ENCODE results near the gene PHTF1.

Gene PHTF1

GRCh38 chr1:113714606-113715269, 44.5 kb downstream of the PHTF1 start:
- no peak for FAIRE-seq

GRCh38 chr1:113701429-113701828, 57.9 kb downstream of the PHTF1 start:
- FAIRE-seq, result no peak

DNA sequence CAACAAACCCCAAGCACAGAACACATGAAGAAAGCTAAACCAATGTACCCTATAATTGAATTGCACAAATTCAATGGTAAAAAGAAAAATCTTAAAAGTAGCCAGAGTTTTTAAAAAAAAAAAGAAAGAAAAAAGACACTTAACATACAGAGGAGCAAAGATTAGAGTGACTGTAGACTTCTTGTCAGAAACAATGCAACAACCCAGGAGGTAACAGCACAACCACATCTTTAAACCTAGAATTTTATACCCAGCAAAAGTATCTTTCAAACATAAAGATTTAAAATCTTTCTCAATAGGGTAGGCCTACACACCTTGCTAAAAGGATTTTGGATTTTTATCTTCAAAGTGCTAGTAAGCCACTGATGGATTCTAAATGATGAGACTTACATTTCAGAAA, 64.4 kb downstream of the PHTF1 start:
- FAIRE-seq, result no peak

DNA sequence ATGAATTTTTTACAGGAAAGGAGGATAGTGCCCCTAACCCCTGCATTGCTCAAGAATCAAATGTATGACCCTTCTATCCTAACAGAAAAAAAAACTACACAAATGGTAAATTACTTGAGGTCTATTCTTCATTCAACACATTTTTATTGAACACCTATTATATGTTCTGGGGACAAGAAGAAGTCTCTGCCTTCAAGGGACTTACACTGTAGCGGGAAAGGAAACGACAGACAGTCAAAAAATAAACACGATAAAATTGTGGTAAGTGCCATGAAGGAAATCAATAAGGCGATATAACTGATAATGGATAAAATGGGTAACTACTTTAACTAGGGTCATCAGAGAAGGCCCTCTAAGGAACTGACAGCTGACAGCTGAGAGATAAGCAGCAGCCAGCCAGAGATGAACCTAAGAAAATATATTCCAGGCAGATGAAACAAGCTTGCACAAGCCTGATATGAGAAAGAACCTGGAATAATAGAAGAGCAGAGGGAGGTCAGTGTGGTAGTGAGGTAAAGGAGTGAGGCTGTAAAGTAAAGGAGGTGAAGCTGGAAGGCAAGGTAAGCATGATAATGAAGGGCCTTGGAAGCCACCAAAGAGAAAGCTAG, 66.4 kb downstream of the PHTF1 start:
- no peak for FAIRE-seq

- no peak for FAIRE-seq
Measured at GRCh38 chr1:113692342-113692741, 66.9 kb downstream of the PHTF1 start.

GRCh38 chr1:113691184-113691583, 68.1 kb downstream of the PHTF1 start:
- FAIRE-seq, result no peak

DNA sequence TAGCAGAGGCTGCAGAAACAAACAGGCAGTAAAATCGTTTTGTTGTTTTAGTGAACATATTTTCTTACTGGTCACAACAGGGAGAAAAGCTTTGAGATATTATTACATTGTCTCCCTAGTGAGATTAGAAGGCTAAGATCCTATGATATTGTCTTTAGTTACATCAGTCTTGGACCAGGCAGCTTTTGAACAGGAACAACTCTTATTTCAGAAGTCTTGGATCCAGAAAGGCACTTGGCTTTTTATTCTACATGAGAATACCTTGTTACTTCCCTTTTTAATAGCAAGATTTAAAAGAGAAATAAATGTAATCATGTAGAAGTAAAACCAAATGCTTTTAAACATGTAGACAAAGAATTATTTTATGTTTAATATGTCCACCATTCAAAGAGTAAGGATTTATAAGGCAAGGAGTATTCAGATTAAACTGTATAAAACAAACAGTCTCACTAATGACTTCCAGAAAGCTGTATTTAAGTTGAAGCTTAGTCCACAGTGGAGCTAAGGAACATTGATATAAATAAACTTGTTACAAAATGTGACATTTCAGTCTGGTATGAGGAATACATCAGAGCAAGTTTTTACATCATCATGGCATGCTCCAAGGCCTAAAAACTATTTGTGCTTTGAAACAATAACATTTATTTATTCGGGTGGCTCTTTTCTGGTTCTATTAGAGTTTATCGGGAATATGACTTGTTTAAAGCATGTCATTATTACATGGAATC, 72.2 kb downstream of the PHTF1 start:
- no peak for FAIRE-seq

GRCh38 chr1:113684153-113684541, 75.1 kb downstream of the PHTF1 start:
- FAIRE-seq, result no peak

DNA sequence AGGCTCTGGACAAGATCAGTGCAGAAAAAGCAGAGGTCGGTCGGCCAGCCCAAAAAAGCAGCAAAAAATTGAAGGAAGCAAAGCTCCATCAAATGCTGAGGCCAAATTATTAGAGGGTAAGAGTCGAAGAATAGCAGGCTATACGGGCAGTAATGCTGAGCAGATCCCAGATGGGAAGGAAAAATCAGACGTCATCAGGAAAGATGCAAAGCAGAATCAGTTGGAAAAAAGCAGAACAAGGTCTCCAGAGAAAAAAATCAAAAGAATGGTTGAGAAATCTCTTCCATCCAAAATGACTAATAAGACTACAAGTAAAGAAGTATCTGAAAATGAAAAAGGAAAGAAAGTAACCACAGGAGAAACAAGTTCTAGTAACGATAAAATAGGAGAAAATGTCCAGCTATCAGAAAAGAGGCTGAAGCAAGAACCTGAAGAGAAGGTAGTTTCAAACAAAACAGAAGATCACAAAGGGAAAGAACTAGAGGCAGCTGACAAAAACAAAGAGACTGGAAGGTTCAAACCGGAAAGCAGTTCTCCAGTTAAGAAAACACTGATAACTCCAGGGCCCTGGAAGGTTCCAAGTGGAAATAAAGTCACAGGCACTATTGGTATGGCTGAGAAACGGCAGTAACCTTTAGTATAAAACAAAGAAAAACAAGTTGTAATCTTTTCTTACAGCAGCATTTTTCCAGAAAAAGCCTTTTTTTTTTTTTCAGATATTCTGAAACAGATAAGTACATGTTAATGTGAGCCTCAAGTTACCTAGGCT, 75.7 kb downstream of the PHTF1 start:
- FAIRE-seq, result no peak

DNA sequence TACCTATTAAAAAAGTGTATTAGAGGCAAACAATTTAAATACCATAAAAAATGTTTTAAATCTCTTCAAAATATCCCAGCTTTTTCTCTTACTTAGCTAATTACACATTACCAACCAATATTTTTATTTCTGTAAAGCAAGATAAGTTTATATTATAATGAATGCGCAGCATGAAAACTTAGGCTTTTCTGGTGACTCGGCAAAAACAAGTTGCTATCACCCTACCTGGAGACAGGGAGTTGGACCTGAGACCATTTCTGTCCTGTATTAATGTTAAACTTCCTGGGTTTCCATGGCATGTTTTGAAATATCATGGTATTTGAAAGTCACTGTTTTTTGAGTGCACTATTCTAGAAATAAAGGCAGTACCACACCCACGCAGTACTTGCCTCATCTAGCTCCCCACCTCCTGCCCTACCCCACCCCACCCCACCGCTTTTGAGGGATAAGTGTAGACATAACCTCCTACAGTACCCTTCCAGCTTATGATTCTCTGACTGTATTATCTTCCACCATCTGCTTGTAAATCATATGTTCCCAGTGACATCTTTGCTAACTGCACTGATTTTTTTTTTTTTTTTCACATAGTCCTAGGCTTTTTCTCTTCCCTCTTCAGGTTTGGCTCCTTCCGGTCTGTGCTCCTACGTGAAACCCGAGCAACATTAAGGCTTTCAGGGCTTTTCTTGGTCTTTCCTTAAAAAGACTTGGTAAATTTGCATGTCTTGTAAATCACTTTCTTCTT, 77.5 kb downstream of the PHTF1 start:
- FAIRE-seq, result no peak

DNA sequence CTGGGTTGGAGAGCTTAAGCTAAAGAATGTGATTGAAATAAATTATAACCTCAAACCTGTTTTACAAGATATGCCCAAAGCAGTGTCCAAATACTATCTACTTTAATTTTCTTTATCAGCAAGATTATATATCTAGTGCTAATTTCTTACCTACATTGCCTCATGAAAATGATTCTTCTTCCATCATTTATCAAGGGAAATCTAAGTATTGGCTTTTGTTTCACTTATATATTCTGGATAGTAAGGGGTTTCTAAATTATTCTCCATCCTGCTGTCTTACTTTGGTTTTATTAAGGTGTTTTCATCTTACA, 81.2 kb downstream of the PHTF1 start:
- no peak for FAIRE-seq

DNA sequence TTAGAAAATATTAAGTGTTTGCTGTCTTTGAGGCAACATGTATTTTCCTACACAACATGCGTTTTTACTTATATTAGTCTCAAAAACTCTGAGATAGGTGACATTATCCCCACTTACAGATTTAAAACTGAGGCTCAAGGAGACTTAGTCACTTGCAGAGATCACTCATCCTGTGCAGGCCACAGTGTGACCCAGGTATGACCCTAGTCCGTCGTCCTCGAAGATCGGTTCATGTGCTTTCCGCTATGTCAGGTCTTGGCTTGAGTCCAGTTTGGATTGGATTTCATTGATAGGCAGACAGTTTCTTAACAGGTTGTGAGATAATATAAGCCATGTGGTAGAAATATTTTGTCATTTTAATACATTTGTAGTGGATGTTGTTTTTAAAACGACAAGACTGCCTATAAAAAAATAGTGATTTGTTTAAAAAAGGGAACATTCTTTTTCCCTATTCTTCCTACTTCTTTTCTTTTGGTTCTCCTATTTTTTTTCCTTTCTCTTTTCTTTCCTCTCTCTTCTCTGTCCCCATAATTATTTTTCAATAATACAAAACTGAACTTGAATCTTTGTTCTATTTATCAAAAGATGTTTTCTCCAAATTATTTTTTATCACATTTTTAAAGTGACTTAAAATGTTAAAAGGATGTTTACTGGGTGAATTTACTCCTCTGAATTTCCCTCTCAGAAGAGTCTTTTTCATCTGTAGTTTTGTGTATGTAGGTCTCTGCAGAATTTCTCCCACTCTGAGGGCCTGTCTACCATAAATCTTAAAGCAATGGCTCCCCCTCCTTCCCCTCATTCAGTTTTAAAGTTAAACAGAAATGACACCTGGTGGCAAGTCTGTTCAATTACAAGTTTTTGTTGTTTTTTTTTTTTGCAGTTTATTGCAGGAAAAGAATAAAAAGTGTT, 81.8 kb downstream of the PHTF1 start:
- peak; percentile 90 for FAIRE-seq

DNA sequence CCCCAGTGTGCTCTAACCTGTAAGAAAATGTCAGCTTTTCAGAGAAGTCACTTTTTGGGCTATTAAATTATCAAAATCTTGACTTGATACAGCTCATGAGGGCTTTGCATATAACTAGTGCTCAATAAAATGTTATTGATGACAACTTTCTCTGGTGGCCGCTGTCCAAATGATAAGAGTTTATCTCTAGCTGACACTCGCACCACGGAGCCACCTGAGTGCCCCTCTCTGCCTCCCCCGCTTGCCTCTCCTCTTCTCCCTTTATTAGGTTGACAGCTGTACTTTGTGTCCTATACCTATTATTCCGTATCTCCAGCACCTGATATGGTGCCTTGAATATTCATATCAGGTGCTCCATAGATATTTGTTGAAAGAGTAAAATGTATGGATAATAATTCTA, 82.8 kb downstream of the PHTF1 start:
- no peak for FAIRE-seq

DNA sequence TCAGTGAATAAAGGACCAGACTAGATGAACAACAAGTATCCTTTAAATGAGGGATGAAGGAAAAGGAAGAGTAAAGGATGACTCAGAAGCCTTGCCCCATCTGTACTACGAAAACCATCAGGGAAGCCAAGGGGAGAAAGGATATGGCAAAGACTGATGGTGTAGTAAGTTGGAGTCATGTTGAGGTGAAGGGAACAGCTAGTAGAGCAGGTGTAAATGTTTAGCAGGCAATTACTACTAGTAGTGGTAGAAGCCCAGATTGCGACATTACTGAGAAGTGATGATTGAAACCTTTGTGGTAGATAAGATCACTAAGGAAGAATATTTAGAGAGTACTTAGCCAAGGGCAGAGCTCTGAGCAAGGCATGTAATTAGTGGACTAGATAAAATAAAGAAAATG, 84.0 kb downstream of the PHTF1 start:
- no peak for FAIRE-seq

- no peak for FAIRE-seq
Measured at GRCh38 chr1:113674591-113674990, 84.7 kb downstream of the PHTF1 start.

GRCh38 chr1:113672491-113672890, 86.8 kb downstream of the PHTF1 start:
- FAIRE-seq, result no peak

DNA sequence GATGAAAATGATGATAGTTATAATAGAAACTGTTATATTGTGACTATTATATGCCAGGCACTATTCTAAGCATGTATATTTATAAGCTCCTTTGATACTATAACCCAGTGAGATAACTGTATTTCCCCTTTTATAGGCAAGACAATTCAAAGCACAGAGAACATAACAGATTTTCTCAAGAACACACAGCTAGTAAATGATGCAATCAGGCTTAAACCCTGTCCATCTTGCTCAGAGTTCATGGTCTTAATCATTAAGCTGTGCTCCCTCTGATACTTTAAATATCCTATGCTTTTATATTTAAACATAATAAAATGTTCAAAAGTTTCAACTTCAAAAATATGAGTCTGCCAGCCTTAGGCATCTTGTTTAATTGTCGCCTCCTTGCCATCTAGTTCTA, 88.6 kb downstream of the PHTF1 start:
- no peak for FAIRE-seq

- FAIRE-seq, result no peak
Measured at GRCh38 chr1:113669988-113670387, 89.3 kb downstream of the PHTF1 start.

DNA sequence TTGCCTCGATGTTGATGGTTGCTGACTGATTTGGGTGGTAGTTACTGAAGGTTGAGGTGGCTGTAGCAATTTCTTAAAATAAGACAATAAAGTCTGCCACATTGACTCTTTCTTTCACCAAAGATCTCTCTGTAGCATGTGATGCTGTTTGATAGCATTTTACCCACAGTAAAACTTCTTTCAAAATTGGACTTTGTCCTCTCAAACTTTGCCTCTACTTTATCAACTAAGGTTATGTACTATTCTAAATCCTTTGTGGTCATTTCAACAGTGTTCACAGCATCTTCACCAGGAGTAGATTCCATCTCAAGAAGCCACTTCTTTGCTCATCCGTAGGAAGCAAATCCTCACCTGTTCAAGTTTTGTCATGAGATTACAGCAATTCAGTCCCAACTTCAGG, 93.2 kb downstream of the PHTF1 start:
- FAIRE-seq, result no peak

DNA sequence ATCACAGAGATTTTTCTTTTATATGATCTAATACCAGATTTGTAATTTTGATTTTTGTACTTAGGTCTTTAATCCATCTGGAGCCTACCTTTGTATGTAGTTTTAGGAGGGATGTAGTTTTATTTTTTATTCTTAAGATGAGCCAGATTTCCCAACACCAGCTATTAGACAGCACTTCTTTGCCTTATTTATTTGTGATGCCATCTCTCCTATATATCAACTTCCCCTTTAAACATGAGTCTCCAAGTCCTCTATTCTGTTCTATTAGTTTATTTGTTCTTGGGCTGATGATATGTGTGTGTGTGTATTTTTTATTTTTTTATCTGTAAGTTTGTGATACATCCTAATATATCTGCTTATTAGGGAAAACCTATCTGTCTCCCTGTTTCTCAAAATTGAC, 94.2 kb downstream of the PHTF1 start:
- FAIRE-seq, result no peak

DNA sequence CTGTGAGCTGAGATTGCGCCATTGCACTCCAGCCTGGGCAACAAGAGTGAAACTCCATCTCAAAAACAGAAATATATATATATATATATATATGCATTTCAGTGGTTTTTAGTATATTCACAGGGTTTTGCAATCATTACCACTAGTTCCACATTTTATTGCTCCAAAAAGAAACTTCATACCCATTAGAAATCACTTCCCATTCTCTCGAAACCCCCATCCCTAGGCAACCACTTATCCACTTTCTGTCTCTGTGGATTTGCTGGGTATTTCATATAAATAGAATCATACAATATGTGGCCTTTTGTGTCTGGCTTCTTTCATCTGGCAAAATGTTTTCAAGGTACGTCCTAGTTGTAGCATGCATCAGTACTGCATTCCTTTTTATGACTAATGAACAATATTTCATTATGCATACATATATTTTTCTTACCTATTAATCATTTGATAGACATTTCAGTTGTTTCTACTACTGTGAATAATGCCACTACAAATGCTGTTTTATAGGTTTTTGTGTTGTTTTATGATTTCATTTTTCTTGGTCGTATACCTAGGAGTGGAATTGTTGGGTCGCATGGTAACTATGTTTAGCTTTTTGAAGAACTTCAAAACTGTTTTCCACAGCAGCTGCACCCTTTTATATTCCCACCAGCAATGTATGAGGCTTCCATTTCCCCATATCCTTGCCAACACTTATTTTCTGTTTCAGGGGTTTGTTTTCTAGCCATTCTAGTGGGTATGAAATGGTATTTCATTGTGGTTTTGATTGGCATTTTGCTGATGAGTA, 95.9 kb downstream of the PHTF1 start:
- no peak for FAIRE-seq
